ENCODE data around the gene GPRC5B.

GRCh38 chr16:19872179-19872863, 12.3 kb downstream of the GPRC5B start:
- TF ChIP-seq CTCF (IDR thresholded peaks at IDR 0.05) (no peak), POLR2A (IDR thresholded peaks at IDR 0.05) (no peak)

Data from upper lobe of left lung (tissue), 4 donors.